Stimulated activated CD4-positive, alpha-beta T cell treated with anti-CD3 and anti-CD28 coated beads, Interleukin-1b, Interleukin-23, amount 100 ng/mL, for 4 hours (primary cell): Measurements from ENCODE around the gene C16orf82.
"Not testable (repeated sequence)": the region's sequence is repeated elsewhere in the genome, so short reads cannot be mapped to it uniquely, and the experiment has no call there.

ENCODE experiments used
- DNase-seq, 2 donors: peaks; one replicate each; pipeline ENCODE4 v3.0.0-alpha.2; 2020; ENCODE audit warnings: low read depth in 2 of 2

Gene C16orf82

DNA sequence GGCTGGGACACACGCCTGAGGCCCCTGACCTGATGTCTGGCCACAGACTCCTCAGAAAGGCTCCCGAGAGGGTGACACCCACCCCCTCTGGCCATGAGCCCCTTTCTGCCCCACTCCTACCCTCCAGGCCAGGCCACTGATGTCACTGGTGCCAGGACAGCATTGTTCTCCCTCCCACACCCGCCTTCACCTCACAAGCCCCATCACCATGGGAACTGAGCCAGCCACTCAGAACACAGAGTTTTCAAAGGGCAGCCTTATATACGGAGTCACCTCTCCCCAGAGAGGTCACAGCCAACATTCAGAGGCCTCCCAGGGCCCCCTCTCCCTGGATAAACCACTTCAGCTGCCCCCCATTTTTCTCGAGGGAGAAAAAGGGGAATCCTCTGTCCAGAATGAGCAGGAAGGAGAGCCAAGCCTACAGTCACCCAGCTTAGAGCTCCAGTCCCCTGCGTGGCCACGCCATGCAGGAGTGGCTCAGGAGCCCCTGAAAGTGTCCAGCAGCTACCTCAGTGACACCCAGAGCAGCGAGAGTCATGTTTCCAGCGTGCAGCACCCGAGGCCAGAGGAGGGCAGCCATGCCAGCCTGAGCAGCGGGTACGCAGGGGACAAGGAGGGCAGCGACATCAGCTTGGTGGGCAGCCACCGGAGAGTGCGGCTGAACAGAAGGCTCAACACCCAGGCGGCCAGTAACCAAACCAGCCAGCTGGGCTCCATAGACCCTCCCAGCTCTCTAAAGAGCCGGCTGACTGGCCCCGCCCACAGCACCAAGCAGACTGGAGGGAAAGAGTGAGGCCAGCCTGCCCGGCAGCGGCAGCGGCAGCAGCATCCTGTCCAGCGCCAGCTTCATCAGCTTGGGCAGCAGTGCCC, at the start of gene C16orf82:
C16orf82 (plus strand) TSS at position 260 of the 870 bp plus-strand sequence.
- no peak for DNase-seq

DNA sequence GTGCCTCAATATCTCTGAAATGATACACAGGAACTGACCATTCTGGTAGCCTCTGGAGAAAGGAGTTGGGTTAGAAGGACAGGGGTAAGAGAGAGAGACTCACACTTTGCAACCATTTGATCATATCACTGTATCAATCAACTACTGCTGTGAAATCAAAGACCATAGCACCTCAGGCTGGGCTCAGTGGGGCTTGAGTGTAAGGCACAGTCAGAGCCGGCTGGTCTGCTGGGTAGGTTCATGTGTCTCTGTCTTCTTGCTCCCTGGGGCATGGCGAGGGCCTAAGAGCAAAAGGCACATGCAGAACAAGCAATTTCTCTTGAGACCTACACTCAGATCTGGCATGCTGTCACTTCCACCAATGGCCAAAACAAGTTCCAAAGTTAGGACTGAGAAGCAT, 46.7 kb upstream of the C16orf82 start:
- no peak for DNase-seq

DNA sequence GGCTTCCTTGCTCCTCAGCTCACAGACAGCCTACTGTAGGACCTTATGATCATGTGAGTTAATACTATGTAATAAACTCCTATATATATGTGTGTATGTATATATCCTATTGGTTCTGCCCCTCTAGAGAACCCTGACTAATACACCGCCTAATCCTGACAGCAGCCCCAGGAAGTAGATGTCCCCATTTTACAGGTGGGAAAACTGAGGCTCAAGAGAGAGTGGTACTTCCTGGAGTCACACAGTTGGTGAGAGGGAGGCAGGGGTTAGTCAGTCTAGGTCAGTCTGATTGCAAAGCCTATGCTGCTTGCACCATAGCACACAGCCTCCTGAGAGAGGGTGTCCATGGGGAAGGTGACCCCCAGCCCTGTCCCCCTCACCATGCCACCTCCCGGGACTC, 42.7 kb upstream of the C16orf82 start:
- DNase-seq, result no peak

DNA sequence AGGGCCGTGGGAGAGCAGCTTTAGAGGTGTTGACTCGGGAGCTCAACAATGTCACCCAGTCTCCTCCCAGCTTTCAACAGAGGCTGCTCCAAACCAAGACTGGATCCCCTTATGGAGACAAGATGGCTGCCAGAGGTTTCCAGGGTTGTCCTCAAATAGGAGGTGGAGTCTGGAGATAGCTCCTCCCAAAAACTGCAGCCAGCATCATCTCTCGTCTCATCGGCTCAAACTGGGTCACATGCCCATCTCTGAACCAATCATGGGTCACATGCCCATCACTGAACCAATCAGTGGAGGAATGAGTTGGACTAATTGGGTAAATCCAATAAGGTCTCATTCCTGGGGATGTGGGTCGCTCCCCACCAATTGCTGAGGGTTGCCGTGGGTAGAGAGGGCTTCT, 41.1 kb upstream of the C16orf82 start:
- DNase-seq, result no peak

DNA sequence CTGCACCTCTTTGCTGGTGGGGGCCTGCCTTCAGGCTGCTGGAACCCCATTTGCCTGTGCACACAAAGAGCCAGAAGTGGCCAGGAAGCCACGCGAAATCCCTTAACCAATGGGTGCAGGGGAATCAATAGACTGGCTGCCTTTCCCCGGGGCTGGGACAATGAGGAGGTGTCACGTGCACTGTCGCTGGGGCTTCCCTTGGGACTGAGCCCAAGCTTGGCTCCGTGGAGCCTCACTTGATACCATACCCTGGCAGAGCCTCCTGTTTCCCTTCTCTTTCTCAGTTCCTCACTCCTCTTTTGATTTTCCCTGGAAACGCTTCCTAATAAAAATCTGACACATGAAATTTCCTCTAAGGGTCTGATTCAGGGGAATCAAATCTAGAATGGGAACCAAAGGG, 38.8 kb upstream of the C16orf82 start:
- no peak for DNase-seq

DNA sequence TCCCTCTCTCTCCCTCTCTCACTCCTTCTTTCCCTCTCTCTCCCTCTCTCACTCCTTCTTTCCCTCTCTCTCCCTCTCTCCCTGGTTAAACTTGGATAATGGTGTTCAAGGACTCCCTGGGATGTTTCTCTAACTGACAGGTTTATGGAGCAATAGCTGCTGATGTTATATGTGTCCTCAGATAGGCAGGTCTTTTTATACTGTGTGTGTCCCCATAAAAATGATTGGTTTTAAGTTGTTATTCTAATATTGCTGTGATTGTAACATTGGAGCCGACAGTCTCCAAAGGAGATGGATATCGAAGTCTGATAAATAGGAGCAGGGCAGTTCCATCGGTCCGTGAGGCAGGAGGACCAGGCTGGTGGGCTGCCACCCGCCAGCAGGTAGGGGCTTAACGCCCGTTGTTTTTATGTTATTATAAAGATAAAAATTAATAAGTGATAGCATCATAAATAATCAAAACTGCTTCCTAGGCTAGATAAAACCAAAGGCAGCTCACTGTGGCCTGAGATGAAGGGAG, 38.1 kb upstream of the C16orf82 start:
- no peak for DNase-seq

DNA sequence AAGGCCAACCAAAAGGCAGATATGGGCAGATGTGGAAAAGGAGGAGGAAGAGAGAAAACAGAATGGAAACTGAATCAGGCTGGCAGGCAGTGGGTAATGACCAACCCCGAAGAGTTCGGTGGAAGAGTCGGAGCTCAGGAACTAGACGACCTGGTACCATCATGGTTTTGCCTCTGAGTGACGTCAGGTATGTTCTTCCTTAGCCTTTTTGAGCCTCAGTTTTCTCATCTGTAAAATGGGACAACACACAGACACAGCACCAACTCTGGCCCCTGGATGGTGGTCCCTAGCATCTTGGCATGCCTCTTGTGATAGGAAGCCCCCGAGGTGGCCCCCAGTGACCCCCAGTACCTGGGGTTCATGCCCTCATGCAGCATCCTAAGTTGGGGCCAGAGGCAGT, 37.2 kb upstream of the C16orf82 start:
- no peak for DNase-seq

DNA sequence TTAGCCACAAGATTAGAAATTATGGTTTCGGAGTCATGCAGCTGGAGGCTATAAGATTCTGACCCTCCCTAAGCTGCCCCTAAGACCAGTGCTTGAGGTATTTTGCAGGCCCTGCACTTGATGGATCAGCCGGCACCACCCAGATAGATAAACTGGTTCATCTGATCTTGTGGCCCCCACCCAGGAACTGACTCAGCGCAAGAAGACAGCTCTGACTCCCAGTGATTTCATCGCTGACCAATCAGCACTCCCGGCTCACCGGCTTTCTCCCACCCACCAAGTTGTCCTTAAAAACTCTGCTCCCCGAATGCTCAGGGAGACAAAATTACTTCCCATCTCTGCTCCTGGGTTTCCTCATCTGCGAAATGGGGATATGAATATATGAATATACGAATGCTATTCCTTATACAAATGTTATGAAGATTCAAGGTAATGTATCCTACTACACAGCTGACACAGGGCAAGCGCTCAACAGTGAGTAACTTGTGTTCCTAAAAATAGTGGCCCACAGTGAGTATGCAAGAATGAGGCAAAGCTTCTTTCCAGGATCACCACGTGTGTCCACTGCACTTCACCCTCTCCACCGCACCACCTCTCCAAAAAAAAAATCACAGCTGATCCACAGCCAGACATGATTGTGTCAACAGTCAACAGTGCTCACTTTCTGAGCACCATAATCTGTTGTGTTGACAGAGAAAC, 33.3 kb upstream of the C16orf82 start:
- no peak for DNase-seq

DNA sequence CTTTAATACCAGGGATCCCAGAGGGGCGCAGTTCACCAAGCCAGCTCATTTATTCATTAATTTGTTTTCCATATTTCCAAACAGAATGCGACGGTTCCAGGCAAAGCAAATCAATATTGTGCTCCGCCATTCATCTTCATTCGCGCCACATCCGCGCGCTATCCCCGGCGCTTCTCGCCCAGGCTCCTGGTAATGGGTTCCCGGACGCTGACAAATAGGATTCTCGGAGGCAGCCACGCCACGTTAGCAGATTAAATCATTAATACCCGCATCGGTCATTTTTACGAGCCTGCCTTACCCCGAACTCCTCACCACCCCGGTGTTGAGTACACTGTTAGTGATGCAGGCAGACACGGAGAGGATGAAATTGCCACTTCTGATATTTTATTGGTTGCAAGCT, 26.0 kb upstream of the C16orf82 start:
- no peak for DNase-seq

DNA sequence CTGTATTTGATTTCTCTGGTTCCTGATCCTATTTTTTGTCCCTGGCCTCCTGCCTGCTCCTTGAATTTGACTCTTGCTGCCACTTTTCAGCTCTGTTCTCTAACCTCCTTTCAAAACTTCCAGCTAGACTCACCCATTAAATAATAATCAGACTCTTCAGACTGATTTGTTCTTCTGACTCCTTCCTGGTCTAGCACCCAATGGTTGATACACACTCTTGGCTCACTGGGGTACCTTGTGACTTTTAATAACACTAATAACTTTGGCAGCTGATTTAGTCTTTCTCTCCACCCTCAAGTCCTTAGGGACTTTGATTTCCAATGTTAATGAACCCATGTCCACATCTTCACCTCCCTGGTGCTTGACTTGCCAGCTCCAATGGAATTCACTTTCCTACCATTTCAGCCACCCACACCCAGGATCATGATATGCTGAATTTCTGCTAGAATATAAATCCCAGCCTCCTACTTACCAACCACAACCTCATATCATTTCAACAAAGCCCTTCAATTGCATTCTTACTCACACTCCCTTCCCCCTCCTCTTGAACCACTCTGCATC, 19.7 kb upstream of the C16orf82 start:
- DNase-seq, result no peak

DNA sequence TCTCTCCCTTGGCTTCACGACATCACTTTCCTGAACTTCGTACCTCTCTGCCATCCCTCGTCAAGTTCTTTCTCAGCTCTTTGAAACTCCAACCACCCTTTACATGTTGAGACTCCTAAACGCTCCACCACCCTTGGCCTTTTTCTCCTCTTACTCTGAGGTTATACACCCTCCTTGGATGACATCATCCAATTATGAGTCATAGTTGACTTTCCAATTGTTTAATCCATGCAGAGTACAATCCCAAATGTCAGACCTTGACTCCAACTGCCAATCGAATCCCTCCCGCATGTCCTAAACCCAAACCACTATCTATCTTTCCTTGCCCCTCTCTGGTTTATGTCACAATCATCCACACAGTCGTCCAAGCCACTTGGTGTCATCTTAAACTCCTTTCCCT, 18.4 kb upstream of the C16orf82 start:
- DNase-seq, result no peak

DNA sequence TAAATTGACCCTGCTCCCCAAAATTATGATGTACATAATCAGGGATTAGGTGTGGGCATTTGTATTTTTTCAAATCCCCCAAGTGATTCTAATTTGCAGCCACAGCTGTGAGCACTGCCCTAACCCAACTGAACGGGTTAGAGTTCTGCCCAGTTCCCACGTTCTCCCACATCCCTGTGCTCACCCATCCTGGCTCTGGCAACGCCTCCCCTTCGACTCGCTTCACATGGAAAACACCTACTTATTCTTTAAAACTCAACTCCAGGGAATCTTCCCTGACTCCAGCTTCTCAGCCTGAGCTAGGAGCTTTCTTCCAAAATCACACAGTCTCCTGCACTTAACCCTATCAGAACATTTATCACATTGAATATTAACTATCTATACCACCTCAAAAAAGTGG, 17.6 kb upstream of the C16orf82 start:
- DNase-seq, result no peak

DNA sequence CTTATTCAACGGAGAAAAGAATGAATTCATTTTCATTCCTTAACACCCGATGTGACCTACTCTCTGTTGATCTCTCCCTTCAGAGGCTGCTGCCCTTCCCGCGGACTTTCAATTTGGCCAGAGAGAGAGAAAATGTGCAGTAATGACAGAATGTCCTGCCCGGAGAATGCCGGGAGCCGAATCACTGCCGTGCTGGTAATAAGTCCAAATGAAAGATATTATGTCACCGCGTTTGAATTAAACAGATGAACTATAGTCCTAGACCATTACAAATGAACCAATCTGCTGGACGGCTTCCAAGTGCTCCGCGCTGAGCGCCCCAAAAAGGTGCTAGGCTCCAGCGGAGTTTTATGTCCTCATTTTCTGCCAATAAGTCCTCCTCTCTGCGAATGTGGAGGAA, 14.7 kb upstream of the C16orf82 start:
- no peak for DNase-seq

DNA sequence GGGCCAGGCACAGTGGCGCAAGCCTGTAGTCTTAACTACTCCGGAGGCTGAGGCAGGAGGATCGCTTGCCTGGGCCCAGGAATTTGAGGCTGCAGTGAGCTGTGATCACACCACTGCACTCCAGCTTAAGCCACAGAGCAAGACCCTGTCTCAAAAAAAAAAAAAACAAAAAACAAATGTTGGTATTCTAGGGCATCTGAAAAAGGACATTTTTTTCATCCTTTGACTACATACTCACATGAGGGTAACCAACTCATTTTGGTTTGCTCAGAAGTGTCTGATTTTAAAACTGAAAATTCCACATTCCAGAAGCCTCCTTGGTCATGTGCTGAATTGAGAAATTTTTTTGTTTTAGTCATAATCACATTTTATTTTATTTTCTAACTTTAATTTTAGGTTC, 12.7 kb upstream of the C16orf82 start:
- DNase-seq, result no peak

DNA sequence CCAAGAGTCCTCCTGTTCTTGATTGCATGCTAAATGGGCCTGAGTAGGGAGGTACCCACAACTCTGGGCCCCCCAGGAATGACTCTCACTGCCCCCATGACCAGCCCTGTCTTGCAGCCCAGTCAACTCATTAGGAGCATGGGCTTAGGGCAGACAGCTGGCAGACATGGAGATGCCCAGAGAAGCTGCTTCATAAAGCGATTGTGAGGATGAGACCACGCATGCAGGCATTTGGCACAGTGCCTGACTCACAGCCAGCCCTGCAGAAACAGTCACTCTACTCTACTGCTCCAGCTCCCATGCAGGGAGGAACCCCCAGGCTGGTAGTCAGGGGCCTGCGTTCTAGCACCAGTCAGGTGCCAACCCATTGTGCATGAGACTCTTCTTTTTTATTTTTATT, 8.4 kb upstream of the C16orf82 start:
- DNase-seq, result no peak

DNA sequence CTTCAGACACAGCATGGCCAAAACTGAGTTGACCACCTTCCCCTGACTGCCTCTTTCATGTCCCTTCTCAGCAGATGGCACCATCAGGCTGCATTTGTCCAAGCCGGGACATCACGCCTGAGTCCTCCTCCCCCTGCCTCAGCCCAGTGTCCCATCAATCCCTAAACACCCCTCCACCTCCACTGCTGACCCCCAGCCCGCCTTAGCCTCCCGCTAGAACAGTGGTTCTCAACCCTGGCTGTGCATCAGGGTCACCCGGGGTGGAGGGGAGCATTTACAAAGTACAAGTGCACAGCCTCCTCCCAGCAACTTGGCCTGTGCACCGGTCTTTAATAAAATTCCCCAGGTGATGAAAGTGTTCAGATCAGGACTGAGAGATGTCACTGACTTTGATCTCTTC, 4.0 kb downstream of the C16orf82 start:
- DNase-seq, result no peak

DNA sequence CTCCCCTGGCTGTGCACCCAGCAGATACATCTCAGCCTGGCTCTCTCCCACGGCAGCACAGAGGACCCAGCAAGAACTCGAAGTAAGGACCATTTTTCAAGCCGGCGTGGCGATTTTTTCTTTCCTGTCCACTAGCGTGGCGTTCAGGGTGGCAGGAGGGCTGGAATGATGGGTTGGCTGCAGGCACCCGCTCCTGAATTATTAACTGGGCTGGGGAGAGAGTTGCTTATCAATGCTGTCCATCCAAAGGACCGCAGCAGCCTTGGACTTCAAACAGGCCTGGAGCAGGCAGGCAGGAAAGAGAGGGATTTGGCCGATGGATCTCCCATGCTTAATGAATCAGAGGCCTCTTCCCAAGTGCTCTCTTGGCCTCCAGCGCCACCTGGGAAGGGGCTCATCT, 7.0 kb downstream of the C16orf82 start:
- DNase-seq, result no peak

DNA sequence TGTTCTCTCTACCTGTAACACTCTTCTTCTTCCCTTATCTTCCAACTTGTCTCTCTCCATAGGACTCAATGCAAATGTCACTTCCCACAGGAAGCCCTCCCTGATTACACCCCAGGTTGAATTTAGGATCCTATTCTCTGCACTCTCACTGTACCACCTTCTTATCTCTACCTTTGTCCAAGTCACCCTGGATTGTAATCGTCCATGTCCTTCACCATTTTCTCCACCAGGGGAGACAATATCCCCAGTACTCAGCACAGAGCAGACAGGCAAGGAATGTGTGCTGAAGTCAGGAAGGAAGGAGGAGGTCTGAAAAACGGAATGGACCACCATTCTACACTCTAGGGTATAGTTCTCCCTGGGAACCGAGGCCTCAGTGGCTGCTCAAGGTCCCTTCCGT, 14.2 kb downstream of the C16orf82 start:
- DNase-seq, result no peak

DNA sequence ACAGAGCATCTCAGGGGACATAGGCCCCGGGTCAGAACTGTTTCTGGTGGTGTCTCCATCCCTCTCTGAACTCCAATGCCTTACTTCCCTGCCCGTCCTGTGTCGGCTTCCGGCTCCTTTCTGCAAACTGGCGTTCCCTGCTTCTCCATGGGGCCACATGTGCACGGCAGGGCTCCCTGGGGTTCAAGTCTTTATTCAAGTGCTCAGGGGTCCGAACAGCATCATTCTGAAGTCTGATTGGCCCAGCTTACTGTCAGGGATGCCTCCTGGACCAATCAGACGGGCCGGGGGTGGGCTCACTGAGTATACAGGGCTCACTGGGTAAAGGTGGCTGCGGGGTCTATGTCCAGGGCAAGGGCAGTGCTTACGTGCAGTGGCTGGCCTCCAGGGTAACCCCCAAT, 17.1 kb downstream of the C16orf82 start:
- DNase-seq, result no peak

DNA sequence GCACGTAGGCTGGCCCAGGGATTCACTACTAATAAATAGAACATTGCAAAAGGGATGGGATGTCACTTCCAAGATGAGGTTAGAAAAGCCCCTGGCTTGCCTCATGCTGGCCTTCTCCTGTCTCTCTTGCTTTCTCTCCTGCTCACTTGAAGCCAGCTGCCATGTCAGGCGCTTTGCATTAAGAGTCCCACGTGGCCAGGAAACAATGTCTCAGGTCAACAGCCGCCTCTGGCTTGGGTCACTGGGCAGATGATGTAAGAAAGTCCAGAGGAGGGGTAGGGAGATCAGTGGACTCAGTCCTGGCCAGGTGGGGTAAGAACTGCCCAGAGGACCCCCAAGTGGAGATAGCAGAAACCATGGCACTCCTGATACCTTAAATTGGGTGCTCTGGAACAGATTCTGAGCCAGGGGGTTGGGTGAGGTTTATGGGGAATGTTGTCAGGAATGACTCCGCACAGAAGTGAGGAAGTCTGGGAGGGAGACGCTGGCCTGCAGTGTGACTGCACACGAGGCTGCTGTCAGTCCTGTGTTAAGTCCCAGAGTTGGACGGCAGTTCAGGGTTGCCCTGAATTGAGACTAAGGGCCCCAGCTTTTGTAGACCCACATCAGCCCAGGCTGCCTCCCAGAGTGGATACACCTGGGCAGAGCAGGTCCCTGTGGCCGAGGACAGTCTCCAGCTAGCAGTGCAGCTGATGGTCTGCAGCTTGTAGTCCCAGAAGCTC, 17.7 kb downstream of the C16orf82 start:
- no peak for DNase-seq

DNA sequence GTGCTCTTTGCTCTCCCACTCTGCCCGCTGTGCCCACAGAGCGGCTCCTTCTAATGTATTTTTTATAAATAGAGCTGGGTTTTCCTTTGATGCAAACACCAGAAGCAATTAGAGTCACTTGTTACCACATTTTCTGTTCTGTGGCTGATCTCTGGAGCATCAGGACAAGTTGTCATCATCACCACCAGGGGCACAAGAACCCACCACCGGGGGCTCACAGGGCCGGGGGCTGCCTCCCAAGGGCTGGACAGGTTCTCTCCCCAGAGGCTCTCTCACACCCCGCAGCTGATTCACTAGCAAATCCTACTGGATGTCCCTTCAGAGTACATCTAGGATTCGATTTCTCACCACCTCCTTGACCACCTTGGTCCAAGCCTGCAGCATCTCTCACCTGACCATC, 18.5 kb downstream of the C16orf82 start:
- DNase-seq, result no peak

DNA sequence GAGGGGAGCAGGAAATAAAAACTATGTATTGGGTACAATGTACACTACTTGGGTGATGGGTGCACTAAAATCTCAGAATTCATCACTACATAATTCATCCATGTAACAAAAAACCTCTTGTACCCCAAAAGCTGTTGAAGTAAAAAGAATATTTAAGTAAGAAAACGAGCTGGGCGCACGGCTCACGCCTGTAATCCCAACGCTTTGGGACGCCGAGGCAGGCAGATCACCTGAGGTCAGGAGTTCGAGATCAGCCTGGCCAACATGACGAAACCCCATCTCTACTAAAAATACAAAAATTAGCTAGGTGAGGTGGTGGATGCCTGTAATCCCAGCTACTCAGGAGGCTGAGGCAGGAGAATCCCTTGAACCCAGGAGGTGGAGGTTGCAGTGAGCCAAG, 19.3 kb downstream of the C16orf82 start:
- DNase-seq, result not testable (repeated sequence)
